Hepatocyte (in vitro differentiated cells): ENCODE measurements around the gene LONP1.

Source experiments
- CTCF ChIP-seq: fragments of 200-600 bp; sonication (generic); IDR thresholded peaks from 2 replicates; pipeline ENCODE4 v1.5.1; 2016; ENCODE audit warnings: antibody characterized with exemption, mild to moderate bottlenecking; ENCODE audit not compliant: poor library complexity
- EZH2 ChIP-seq: fragments of 200-600 bp; sonication (generic); IDR thresholded peaks from 2 replicates; pipeline ENCODE4 v1.6.1; 2016; ENCODE audit warnings: antibody characterized with exemption, mild to moderate bottlenecking, borderline replicate concordance

GRCh38 chr19:5690125-5690954 lies 29.6 kb downstream of the LONP1 start, which contains the start of gene RPL36:
- TF ChIP-seq CTCF, result peak; percentile 95
- no peak for TF ChIP-seq EZH2
